ENCODE results near the gene NSDHL. TPM values are rescaled to one million over a fixed set of nuclear protein-coding genes. Genes with fewer than 3 reads are reported as not detected.
"Not testable (repeated sequence)": the region's sequence is repeated elsewhere in the genome, so short reads cannot be mapped to it uniquely, and the experiment has no call there.

Gene NSDHL
- polyA plus RNA-seq: 10 to 100 TPM; 16.5 to 44.8 (median 20.2) TPM

DNA sequence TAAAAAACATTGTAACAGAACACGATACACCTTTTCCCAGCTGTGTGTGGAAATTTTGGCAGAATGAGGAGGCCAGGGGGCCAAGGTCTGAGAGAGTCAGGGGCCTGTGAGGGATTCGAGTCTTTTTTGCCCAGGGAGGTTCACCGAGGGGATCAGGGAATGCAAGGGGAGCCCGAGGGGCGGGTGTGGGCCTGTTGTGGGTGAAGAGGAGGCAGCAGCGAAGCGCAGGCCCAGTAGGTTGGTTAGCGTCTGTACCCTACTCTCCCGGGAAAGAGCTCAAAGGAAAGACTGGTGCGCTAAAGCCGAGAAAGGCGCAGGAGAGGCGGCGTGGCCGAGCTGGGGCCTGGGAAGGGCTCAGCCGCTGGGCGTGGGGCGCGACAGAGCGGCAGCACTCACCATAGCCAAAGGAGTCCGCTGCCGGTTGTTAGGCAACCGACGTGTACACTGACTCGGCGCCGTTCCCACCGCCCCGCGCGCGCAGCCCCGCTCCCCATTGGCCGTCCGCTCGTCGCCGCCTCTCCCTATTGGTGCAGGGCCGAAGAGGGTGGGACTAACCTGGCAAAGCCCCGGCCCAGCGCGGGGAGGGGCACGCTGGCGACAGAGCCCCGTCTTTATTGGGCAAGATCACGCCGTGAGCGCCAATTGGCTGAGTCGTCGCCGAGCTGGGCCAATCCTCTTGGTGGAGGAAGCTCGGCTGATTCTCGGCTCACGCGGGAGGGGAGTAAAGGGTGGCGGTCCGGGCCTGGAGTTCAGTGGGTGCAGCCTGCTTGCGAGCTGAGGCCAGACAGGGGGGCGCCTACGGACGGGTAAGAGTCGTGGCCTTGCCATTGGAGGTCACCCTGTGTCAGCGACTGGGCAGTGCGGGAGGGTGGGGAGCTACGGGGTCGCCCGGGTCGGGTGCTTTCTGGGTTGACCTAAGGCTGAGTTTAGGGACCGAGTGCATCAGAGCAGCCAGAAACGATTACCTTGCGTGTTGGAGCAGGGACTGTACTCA is at the start of gene NSDHL, which contains the start of gene CETN2:
Gene NSDHL, plus strand, starts transcription at position 752 of the 994 bp plus-strand sequence. CDS start 15,262 bp downstream, outside the sequence.
Gene CETN2, minus strand, starts transcription at position 446 of the 994 bp plus-strand sequence. Its CDS starts 47 bp downstream, at position 399.
- H3K4me1 Mint-ChIP-seq: peaks cover 28 to 35% of the 10 kb centered on the region in 2 donors
- H3K36me3 Mint-ChIP-seq: no peaks in the 10 kb centered on the region
- H3K4me3 Mint-ChIP-seq: peak within 1 kb of the TSS; percentile 91 to 95 (median 94)
- H3K27ac Mint-ChIP-seq: peak within 1 kb of the TSS; percentile 88 to 94 (median 91)
- peaks cover 2 to 7% (median 4%) of the 10 kb centered on the region in 3 donors for H3K27me3 Mint-ChIP-seq (ENCODE audit: low read depth in 3 of 3)
- H3K9me3 Mint-ChIP-seq: no peaks in the 10 kb centered on the region
- DNase-seq: peak; percentile 92 to 94 (median 93)

DNA sequence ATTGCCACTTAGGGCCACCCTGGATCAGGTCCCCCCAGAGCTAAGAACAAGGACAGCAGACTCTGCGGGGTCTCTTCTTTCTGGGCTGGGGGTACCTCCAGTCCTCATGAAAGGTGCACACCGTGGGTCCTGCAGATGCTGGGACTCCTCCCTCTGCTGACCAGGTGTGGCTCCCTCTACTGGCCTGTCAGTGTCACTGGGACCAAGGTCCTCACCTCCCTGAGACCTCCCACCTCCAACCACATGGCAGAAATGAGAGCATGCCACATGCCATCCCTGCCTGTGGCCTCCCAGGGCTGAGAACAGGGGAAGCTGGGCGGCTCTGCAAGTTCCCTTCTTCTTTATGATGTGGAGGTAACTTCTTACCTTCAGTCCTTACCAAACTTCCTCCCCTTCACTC is 43.8 kb upstream of the NSDHL start:
- H3K4me3 Mint-ChIP-seq; H3K9me3 Mint-ChIP-seq; H3K36me3 Mint-ChIP-seq; DNase-seq; H3K27ac Mint-ChIP-seq; H3K27me3 Mint-ChIP-seq (ENCODE audit: low read depth in 3 of 3); H3K4me1 Mint-ChIP-seq: not testable (repeated sequence)

DNA sequence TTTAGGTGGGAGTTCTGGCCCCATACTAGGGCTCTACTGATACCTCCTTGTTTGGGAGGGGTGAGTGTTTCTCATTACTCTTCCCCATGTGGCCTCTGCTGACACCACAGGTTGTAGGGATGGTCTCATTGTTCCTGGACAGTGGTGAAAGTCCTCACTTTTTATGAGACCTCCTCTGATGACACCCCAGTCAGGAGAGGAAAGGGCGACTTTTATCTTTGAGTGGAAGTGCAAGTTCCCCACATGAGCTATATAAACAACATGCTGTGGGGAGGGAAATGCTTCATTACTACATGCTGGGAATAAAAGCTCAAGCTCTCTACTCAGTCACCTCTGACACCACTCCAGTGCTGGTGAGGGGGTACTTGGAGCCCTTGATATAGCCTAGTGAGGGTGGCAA is 31.9 kb upstream of the NSDHL start:
- H3K27ac Mint-ChIP-seq: no peak overlapping the region
- H3K4me1 Mint-ChIP-seq: no peaks in the 10 kb centered on the region
- peaks cover 0 to 3% (median 0%) of the 10 kb centered on the region in 3 donors for H3K36me3 Mint-ChIP-seq
- H3K9me3 Mint-ChIP-seq: no peaks in the 10 kb centered on the region
- no peak for DNase-seq
- H3K27me3 Mint-ChIP-seq (ENCODE audit: low read depth in 3 of 3): peaks cover 1 to 17% (median 6%) of the 10 kb centered on the region in 3 donors
- H3K4me3 Mint-ChIP-seq: no peak overlapping the region

DNA sequence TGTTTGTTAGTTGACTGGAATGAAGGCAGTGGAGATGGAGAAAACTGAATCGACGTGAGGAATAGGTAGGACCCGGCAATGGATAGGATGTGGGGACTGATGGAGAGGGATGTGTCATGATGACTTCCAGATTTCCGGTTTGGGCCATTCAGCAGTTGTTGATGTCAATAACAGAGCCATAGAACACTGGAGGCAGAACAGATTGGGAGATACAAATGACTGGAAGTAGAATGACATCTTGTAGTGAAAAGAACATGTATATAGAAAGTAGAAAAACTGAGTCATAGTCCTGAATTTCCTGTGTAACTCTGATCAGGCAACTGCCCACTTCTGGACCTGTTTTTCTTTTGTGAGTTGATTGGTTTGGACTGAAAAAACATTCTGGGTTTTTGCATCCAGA is 24.8 kb upstream of the NSDHL start:
- H3K4me3 Mint-ChIP-seq: no peak overlapping the region
- H3K27ac Mint-ChIP-seq: no peak overlapping the region
- H3K36me3 Mint-ChIP-seq: peaks cover 0 to 3% (median 0%) of the 10 kb centered on the region in 3 donors
- DNase-seq: no peak
- peaks cover 2 to 29% (median 9%) of the 10 kb centered on the region in 3 donors for H3K27me3 Mint-ChIP-seq (ENCODE audit: low read depth in 3 of 3)
- H3K4me1 Mint-ChIP-seq: no peaks in the 10 kb centered on the region
- H3K9me3 Mint-ChIP-seq: no peaks in the 10 kb centered on the region

DNA sequence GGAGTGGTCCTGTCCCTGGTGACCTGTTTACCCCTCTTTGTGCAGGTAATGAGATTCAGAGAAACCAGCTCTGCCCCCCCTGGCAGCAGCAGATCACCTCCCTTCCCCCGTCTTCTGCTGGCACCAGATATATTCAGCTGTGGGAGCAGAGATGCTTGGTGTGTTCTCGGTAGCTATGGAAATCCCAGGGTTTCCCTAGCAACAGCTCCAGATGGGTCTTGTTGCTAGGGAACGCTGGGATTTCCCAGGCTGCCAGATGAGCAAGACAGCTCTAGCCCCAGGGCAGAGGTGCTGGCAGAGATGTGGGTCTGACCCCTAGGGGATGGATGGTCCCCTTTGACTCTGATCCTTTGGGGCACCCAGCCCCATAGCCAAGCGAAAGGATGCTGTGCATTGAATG is 20.5 kb upstream of the NSDHL start:
- H3K36me3 Mint-ChIP-seq: no peaks in the 10 kb centered on the region
- H3K27ac Mint-ChIP-seq: no peak overlapping the region
- peaks cover 2 to 10% (median 5%) of the 10 kb centered on the region in 3 donors for H3K27me3 Mint-ChIP-seq (ENCODE audit: low read depth in 3 of 3)
- DNase-seq: no peak
- no peak overlapping the region for H3K4me3 Mint-ChIP-seq
- H3K4me1 Mint-ChIP-seq: no peaks in the 10 kb centered on the region
- no peaks in the 10 kb centered on the region for H3K9me3 Mint-ChIP-seq

DNA sequence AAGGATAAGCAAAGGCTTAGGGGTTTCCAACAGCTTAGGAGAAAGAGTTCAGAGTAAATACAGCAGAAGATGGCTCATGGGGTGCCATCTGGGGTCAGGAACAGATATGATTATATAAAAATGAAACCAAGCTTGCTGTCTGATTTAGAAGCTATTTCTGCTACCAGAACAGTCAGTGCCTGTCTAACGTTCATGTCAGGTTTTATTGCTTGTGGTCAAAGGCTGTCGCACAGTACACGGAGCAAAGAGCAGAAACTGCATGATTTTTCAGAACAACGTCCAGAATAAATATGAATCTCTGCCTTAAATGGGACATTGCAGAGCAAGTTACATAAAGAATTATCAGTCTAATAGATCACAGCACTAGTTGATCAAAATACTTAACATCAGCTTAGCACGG is 17.7 kb upstream of the NSDHL start:
- H3K4me1 Mint-ChIP-seq: no peaks in the 10 kb centered on the region
- H3K9me3 Mint-ChIP-seq: no peaks in the 10 kb centered on the region
- DNase-seq: no peak
- H3K4me3 Mint-ChIP-seq: no peak overlapping the region
- H3K36me3 Mint-ChIP-seq: no peaks in the 10 kb centered on the region
- H3K27ac Mint-ChIP-seq: peak overlapping the region in 1 of 6 donors; percentile 16
- peaks cover 0 to 6% (median 0%) of the 10 kb centered on the region in 3 donors for H3K27me3 Mint-ChIP-seq (ENCODE audit: low read depth in 3 of 3)

DNA sequence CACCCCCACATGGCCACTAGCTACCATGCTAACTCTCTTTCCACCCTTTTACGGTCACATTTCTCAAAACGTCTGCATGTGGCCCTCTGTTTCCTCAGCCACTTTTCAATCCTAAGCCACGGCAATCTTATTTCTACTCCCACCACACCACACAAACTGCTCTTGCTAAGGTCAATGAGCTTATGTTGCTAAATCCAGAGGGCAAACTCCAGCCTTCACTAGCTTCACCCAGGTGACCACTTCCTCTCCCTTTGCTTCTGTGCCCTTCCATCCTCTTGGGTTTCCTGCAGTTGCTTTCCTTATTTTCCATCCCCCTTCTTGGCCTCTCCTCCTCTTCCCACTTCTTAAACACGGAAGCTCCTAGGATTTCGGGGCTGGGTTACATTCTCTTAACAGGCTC is 16.8 kb upstream of the NSDHL start:
- Mint-ChIP-seq H3K27ac (no peak overlapping the region), H3K4me1 (no peaks in the 10 kb centered on the region), H3K4me3 (no peak overlapping the region), H3K9me3 (no peaks in the 10 kb centered on the region), H3K36me3 (no peaks in the 10 kb centered on the region), H3K27me3 (ENCODE audit: low read depth in 3 of 3) (peaks cover 0 to 4% (median 2%) of the 10 kb centered on the region in 3 donors)
- DNase-seq: no peak

DNA sequence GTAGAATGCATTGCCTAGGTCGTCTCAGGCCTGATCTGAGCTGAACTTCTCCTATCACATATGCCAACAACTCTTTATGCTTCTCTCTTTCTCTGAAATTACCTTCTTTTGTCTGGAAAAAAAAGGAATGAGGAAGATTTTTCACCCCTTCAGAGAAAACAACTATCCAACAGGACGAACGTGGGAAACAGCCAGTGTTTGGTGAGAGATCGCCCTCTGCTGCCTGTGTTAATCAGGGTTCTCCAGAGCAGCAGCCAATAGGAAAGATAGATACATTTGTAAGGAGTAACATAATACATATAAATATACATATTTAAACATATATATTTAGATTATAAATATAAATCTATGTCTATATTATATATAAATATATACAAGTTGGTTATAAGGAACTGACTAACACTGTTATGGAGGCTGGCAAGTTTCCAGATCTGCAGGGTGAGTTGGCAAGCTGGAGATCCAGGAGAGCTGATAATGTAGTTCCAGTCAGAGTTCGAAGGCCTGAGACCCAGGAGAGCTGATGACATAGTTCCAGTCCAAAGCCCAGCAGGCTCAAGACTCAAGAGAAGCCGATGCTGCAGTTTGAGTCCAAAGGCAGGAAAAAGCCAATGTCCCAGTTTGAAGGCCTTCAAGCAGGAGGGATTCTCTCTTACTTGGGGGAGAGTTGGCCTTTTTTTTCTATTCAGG is 13.6 kb upstream of the NSDHL start:
- Mint-ChIP-seq H3K4me1 (no peaks in the 10 kb centered on the region), H3K4me3 (no peak overlapping the region), H3K9me3 (no peaks in the 10 kb centered on the region), H3K36me3 (no peaks in the 10 kb centered on the region), H3K27ac (no peak overlapping the region), H3K27me3 (ENCODE audit: low read depth in 3 of 3) (peaks cover 0 to 5% (median 3%) of the 10 kb centered on the region in 3 donors)
- no peak for DNase-seq

DNA sequence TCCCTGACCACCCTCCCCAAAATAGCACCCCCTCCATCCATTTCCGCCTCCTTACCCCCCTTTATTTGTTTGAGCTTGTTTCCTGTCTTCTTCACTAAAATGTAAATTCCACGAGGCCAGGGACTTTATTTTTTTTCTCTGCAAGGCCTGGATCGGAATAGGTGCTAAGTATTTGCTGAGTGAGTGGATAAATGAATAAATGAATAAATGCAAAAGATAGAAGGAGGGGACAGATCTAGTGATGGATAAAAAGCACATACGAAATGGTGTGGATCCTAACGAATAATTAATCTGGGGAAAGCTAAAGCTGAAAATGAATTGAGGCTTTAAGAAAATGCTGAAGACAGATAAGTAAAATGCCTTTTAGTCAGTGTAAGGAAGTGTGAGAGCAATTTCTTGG is 12.5 kb upstream of the NSDHL start:
- no peak for DNase-seq
- Mint-ChIP-seq H3K27me3 (ENCODE audit: low read depth in 3 of 3) (peaks cover 0 to 5% (median 3%) of the 10 kb centered on the region in 3 donors), H3K36me3 (no peaks in the 10 kb centered on the region), H3K27ac (no peak overlapping the region), H3K9me3 (no peaks in the 10 kb centered on the region), H3K4me3 (no peak overlapping the region), H3K4me1 (no peaks in the 10 kb centered on the region)

DNA sequence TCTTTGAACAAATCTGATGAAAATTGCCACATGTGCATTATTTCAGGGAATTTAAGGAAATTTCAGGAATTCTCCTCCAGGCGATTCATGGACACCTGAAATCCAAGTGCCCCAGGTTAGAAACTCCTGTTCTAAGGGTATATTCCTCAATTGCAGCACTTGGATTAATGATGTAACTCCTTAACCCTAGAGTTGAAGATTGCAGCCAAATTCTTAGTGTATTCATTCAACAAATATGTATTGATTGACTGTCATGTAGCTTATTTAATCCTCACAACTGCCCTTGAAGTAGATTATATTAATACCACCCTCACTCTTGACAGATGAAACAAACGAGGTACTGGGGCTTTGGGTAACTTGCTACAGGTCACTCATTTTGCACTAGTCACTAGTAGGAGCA is 11.6 kb upstream of the NSDHL start:
- Mint-ChIP-seq H3K9me3 (no peaks in the 10 kb centered on the region), H3K36me3 (no peaks in the 10 kb centered on the region), H3K27ac (no peak overlapping the region), H3K4me3 (no peak overlapping the region), H3K4me1 (no peaks in the 10 kb centered on the region), H3K27me3 (ENCODE audit: low read depth in 3 of 3) (peaks cover 0 to 5% (median 3%) of the 10 kb centered on the region in 3 donors)
- DNase-seq: no peak

DNA sequence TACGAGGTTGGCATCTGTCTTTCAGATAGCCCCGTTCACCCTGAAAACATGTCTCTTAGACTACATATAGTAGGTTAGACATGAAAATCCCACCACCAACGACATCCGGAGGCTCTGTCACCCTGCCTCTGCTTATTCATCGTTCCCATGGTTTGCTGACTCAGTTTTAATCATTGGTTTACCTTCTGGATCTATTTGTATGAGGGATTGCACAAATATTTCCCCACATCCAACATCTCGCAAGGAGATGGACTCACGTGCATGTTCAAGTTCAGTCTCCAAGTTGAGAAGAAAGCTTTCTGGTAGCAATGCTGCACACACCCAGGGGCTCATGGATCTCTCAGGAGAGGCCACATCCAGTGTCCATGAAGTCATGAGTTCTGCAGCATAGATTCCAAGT is 11.1 kb upstream of the NSDHL start:
- Mint-ChIP-seq H3K27ac (no peak overlapping the region), H3K9me3 (no peaks in the 10 kb centered on the region), H3K27me3 (ENCODE audit: low read depth in 3 of 3) (peaks cover 0 to 5% (median 3%) of the 10 kb centered on the region in 3 donors), H3K4me3 (no peak overlapping the region), H3K4me1 (no peaks in the 10 kb centered on the region), H3K36me3 (no peaks in the 10 kb centered on the region)
- DNase-seq: no peak

DNA sequence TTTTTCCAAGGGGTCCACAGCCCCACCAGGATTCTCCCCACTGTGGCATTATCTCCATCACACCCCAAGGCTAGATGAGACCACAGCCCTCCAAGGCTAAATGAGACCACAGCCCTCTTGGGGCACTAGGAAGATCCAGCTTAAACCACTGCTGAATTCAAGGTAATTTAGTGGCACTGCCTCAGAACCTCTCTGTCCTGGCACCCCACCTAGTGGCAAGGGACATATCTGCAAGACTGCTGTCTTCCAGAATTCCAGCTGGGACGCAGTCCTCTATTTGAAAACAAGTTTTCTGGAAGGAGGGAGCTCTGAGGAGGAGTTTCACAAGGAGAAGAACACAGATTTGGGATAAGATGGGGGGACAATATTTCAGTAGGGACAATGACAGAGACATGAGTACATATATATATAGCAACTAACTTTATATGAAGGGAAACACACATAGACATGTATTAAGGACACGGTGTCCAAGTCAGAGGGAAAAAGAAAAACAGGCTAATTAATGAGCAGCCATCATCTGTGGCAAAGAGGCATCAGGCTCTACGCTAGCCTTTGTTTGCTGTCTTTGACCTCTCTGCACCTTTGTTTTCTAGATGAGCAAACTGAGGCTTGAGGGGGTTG is 9.6 kb upstream of the NSDHL start:
- Mint-ChIP-seq H3K27ac (no peak overlapping the region), H3K27me3 (ENCODE audit: low read depth in 3 of 3) (peaks cover 0 to 5% (median 3%) of the 10 kb centered on the region in 3 donors), H3K4me1 (no peaks in the 10 kb centered on the region), H3K9me3 (no peaks in the 10 kb centered on the region), H3K4me3 (no peak overlapping the region), H3K36me3 (no peaks in the 10 kb centered on the region)
- no peak for DNase-seq

DNA sequence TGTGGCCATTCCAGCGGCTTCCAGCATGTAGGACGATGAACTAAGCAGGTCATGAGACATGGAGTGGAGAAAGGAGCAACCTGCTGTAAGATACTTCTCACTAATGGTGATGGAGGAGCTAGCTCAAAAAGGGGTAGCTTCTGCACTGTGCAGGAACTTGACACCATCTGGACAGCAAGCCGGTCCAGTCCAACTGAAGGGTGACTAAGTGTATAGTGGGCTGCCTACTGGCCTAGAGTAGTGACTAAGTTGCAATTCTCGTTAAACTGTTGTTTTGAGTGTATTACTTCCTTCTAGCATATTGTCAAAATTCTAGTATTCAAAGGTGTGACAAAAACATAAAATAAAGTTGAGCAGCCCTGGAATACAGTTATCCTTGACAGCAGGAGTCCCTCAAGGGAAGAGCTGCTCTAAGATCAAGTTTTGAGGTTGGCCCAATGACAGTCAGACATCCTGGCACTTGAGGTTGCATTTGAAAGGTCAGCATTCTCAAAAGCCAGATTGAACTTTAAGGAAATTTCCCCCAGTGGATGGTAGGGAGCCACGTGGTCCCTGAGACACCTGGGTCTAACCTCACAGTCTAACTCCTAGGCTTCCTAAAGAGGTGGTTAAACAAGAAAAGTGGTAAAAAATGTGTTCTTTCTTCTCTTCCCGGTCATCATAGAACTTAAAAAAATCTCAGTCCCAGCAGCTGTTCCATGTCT is 8.3 kb upstream of the NSDHL start:
- H3K27ac Mint-ChIP-seq: no peak overlapping the region
- no peaks in the 10 kb centered on the region for H3K36me3 Mint-ChIP-seq
- no peaks in the 10 kb centered on the region for H3K4me1 Mint-ChIP-seq
- H3K4me3 Mint-ChIP-seq: no peak overlapping the region
- H3K27me3 Mint-ChIP-seq (ENCODE audit: low read depth in 3 of 3): peaks cover 0 to 5% (median 3%) of the 10 kb centered on the region in 3 donors
- no peak for DNase-seq
- H3K9me3 Mint-ChIP-seq: no peaks in the 10 kb centered on the region
